ENCODE measurements around the gene HSPA2.
"Not testable (repeated sequence)": the region's sequence is repeated elsewhere in the genome, so short reads cannot be mapped to it uniquely, and the experiment has no call there.

Gene HSPA2

DNA sequence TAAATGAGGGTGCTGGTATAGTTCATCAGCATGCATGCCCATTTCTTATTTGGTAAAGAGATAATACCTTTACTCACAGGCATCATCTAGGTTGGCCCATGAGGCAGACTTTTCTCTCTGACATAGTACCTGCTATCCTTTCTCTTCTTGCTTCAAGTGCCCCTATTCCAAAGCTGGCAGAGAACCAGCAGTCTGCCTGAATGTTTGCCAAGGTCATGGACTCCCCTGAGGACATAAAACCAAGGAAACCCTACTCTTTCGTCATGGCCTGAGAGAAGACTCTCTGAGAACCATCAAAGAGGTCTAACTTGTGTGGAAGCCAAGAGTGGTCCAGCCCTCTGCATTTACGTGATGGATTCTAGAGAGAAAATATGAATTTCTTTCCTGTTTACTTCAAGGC lies 21.1 kb downstream of the HSPA2 start:
- TF ChIP-seq, protein P1, sequence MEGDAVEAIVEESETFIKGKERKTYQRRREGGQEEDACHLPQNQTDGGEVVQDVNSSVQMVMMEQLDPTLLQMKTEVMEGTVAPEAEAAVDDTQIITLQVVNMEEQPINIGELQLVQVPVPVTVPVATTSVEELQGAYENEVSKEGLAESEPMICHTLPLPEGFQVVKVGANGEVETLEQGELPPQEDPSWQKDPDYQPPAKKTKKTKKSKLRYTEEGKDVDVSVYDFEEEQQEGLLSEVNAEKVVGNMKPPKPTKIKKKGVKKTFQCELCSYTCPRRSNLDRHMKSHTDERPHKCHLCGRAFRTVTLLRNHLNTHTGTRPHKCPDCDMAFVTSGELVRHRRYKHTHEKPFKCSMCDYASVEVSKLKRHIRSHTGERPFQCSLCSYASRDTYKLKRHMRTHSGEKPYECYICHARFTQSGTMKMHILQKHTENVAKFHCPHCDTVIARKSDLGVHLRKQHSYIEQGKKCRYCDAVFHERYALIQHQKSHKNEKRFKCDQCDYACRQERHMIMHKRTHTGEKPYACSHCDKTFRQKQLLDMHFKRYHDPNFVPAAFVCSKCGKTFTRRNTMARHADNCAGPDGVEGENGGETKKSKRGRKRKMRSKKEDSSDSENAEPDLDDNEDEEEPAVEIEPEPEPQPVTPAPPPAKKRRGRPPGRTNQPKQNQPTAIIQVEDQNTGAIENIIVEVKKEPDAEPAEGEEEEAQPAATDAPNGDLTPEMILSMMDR (IDR thresholded peaks at IDR 0.05; ENCODE audit: control insufficient read depth, insufficient read depth, low read depth, low read length, missing control alignments): no peak
- DNase-seq (ENCODE audit: low read depth): no peak
- no peak overlapping the region for H3K4me3 ChIP-seq (ENCODE audit: control insufficient read depth, low read depth, low read length)

DNA sequence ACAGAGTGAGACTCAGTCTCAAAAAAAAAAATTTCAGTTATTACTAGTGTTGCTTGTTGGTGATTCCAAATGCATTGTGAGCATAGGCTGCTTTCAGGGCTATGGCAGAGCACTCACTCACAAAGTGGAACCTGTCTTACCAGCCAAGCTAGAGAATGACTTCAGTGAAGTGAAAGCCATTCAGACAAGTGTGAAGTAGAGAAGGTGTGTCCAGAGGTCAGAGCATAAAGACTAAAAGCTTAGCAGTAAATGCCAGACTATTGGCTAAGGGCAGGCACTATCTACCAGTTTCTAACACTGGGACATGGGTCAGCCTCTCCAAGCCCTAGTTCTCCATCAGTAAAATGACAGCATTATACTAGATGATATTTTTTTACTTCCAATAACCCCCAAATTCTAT lies 21.9 kb downstream of the HSPA2 start:
- DNase-seq (ENCODE audit: low read depth): no peak
- no peak overlapping the region for H3K4me3 ChIP-seq (ENCODE audit: control insufficient read depth, low read depth, low read length)
- TF ChIP-seq, protein P1 (IDR thresholded peaks at IDR 0.05; ENCODE audit: control insufficient read depth, insufficient read depth, low read depth, low read length, missing control alignments): no peak

DNA sequence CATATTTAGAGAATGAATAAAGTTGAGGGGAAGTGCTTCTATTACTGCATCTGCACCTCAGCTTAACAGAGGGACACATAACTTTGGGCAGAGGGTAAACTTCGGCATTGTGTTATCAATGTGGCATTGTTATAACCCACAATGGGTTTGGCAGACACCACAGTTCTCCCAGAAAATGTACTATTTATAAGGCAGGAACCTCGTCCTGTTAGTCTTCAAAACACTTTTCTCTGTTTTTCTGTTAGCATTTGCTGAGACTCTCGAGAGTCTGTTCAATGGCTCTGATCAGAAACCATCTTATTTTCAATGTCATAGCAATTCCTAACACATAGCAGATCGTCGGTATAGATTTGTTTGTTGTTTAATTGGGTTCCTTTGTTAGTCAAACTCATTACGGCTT lies 23.2 kb downstream of the HSPA2 start:
- no peak for DNase-seq (ENCODE audit: low read depth)
- H3K4me3 ChIP-seq (ENCODE audit: control insufficient read depth, low read depth, low read length): no peak overlapping the region
- TF ChIP-seq, protein P1 (IDR thresholded peaks at IDR 0.05; ENCODE audit: control insufficient read depth, insufficient read depth, low read depth, low read length, missing control alignments): no peak

- H3K4me3 ChIP-seq (ENCODE audit: control insufficient read depth, low read depth, low read length): no peak overlapping the region
- TF ChIP-seq, protein P1 (IDR thresholded peaks at IDR 0.05; ENCODE audit: control insufficient read depth, insufficient read depth, low read depth, low read length, missing control alignments): no peak
- DNase-seq (ENCODE audit: low read depth): no peak
Observed at GRCh38 chr14:64566651-64567122, 26.1 kb downstream of the HSPA2 start.

DNA sequence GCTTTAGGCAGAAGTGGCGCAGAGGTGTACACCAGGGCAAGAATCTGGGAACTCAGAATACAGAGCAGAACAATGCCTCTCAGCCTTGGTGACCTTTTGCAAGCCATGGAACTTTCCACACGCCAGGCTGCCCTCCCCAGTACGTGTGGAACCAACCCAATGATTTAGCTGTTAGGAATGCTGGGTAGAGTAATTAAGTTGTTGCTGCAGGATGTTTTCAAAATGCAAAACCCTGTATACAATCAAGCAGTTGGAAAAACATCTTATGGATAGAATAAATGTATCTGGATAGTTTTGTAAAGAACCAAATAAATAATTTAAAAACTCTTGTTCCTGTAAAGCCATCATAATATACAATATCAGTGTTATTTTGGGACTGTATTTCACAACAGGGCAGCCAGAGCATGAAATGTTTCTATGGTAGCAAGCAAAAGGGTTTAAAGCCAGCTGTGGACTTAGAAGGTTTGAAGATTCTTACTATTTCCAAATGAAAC lies 28.6 kb downstream of the HSPA2 start:
- no peak for DNase-seq (ENCODE audit: low read depth)
- H3K4me3 ChIP-seq (ENCODE audit: control insufficient read depth, low read depth, low read length): no peak overlapping the region
- TF ChIP-seq, protein P1 (IDR thresholded peaks at IDR 0.05; ENCODE audit: control insufficient read depth, insufficient read depth, low read depth, low read length, missing control alignments): no peak

DNA sequence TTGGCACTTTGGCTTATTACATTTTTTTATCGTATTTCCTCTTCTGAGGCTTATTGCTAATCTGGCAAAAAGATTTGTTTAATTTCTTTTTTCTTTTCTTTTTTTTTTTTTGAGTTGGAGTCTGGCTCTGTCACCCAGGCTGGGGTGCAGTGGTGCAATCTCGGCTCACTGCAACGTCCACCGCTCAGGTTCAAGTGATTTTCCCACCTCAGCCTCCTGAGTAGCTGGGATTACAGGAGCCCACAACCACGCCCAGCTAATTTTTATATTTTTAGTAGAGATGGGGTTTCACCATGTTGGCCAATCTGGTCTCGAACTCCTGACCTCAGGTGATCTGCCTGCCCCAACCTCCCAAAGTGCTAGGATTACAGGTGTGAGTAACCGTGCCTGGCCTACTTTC lies 29.1 kb downstream of the HSPA2 start:
- DNase-seq (ENCODE audit: low read depth); H3K4me3 ChIP-seq (ENCODE audit: control insufficient read depth, low read depth, low read length): not testable (repeated sequence)

DNA sequence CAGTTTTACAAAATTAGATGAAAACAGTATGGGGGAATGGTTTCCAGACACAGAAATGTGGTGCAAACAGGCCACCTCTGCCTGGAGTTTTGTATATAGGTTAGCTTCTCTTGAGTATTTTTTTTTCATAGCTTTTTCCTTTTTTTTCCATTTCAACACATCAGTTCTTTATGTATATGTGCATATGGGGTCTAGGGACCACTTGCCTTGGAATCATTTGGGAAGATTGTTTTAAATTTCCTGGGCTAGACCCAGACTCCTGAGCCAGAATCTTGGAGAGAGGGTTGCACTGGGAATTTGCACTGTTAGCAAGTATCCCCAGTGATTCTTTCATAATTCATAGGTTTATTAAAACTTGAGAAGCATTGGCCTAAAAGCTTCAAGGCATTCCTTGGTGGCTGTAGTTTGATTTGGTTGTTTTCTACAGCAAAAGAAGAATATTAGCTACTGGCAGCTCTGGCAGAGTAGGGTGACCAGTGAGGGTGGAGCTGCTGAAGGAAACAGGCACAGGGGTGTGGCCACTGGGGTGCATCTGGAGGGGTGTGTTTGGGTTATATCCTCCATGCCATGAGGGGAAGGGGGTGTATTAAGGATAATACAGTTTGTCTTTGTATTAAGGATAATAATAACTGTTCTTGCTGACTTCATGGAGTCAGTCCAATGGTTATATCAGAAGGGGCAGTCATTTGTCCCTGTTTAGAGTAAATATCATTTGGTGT lies 32.0 kb downstream of the HSPA2 start:
- DNase-seq (ENCODE audit: low read depth): no peak
- TF ChIP-seq, protein P1 (IDR thresholded peaks at IDR 0.05; ENCODE audit: control insufficient read depth, insufficient read depth, low read depth, low read length, missing control alignments): no peak
- no peak overlapping the region for H3K4me3 ChIP-seq (ENCODE audit: control insufficient read depth, low read depth, low read length)

Measured in AG09309 (cell line).